GM12801 (cell line): ENCODE results near the gene SCRN3.

Experiments
- TF ChIP-seq, protein P1 (sequence below): IDR thresholded peaks from one replicate; pipeline ENCODE4 v1.5.1; 2011; ENCODE audit warnings: control low read depth; ENCODE audit not compliant: insufficient read length; ENCODE audit errors: extremely low read depth

Gene SCRN3

DNA sequence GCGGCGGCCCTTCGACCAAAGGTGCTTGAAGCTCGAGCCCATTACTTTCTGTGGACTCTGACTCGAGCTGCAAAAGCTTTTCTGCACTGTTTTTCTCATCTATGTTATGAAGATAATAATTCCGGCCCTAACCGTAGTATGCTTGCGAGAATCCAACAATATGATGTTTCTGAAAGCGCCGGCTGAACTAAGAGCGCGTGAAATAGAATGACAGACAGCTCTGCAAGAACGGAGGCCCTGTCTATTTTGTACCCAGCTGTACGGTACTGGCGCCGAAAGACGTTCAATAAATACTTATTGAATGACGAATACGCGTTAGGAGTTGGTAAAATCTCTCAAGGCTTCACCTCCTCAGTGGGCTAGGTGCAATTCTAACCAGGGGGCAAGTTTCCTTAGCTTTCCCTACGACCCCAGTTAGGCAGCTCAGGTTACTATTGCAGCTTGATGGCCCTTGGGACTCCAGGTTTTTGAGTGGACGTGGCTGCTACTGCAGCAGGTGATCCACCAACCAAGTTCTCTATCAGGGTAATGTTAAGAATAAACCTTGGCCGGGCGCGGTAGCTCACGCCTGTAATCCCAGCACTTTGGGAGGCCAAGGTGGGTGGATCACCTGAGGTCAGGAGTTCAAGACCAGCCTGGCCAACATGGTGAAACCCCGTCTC is 570 bp downstream of the SCRN3 start:
- TF ChIP-seq, protein P1, sequence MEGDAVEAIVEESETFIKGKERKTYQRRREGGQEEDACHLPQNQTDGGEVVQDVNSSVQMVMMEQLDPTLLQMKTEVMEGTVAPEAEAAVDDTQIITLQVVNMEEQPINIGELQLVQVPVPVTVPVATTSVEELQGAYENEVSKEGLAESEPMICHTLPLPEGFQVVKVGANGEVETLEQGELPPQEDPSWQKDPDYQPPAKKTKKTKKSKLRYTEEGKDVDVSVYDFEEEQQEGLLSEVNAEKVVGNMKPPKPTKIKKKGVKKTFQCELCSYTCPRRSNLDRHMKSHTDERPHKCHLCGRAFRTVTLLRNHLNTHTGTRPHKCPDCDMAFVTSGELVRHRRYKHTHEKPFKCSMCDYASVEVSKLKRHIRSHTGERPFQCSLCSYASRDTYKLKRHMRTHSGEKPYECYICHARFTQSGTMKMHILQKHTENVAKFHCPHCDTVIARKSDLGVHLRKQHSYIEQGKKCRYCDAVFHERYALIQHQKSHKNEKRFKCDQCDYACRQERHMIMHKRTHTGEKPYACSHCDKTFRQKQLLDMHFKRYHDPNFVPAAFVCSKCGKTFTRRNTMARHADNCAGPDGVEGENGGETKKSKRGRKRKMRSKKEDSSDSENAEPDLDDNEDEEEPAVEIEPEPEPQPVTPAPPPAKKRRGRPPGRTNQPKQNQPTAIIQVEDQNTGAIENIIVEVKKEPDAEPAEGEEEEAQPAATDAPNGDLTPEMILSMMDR = no peak

GRCh38 chr2:174397773-174398172 is 2.2 kb downstream of the SCRN3 start:
- TF ChIP-seq, protein P1 = no peak

DNA sequence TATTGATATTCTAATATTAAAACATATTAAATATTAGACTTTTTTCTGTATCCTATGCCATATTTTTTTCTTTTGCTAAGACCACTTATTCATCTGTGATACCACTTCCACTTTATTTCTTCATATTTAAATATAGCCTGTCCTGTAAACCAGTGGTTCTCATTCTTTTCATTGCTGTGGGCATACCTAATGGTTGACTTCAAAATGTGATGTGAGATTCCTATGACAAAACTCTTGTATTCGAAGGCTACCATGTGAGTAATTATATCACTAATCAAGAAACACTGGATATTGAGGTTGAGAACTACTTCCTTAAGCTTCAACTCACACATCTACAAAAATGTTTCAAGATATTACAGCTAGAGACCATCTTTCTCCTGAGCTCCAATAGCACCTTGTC is 3.6 kb downstream of the SCRN3 start:
- TF ChIP-seq, protein P1 = no peak

DNA sequence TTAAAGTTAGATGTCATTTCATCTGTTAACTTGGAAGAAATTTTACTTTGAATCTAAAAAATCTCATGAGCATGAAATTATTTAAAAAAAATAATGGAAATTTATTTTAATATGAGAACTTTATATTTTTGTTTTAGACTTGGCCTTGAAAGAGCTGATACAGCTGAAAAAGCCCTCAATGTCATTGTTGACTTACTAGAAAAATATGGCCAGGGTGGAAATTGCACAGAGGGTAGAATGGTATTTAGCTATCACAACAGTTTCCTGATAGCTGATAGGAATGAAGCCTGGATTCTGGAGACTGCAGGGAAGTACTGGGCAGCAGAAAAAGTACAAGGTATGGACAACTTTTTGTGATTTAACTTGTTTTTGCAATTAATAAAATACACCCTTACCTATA is 5.3 kb downstream of the SCRN3 start:
- TF ChIP-seq, protein P1 = no peak

GRCh38 chr2:174403628-174404027 is 8.1 kb downstream of the SCRN3 start:
- TF ChIP-seq, protein P1 = no peak

DNA sequence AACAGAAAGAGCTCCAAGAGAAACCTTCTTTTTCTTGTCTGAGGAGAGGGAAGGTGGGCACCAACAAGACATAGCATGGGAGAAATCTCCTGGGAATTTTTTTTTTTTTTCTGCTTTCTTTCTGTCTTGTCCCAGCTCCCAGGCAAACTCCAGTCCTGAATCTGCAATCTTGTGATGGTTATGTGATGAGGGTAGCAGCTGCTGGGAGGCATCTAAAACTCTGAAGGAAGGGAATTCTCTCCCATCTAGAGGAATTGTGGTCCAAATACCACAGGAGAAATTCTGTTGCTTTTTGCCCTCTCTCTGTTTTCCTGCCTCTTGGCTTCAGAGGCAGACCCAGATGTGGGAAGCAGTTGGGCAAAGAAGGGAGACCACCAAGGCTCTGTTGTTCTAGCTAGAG is 16.7 kb downstream of the SCRN3 start:
- TF ChIP-seq, protein P1 = no peak

GRCh38 chr2:174428214-174428613 is 32.7 kb downstream of the SCRN3 start:
- TF ChIP-seq, protein P1 = no peak
